Skeletal muscle tissue (tissue), 4 donors: ENCODE measurements around the gene STARD3NL. TPM values are rescaled to one million over a fixed set of nuclear protein-coding genes. Genes with fewer than 3 reads are reported as not detected.
A peak's percentile ranks its signal among the peaks of the same experiment; 100 is the strongest.

Experiments
- H3K27ac ChIP-seq: one replicate; pipeline ENCODE4 v1.7.0; 2013; ENCODE audit warnings: mild to moderate bottlenecking, low read depth, low read length, inconsistent platforms
- H3K27me3 ChIP-seq, 3 donors: one replicate each; pipeline ENCODE4 v1.7.0; 2013; ENCODE audit warnings: low read length in 3 of 3; ENCODE audit not compliant: control insufficient read depth in 3 of 3, insufficient read depth in 3 of 3
- H3K36me3 ChIP-seq, 3 donors: one replicate each; pipeline ENCODE4 v1.7.0; 2013; ENCODE audit warnings: low read length in 3 of 3; ENCODE audit not compliant: control insufficient read depth in 3 of 3, insufficient read depth in 3 of 3
- H3K4me1 ChIP-seq, 3 donors: one replicate each; pipeline ENCODE4 v1.7.0; 2013; ENCODE audit warnings: low read length in 3 of 3, mild to moderate bottlenecking in 3 of 3; ENCODE audit not compliant: control insufficient read depth in 3 of 3, insufficient read depth in 3 of 3
- H3K4me3 ChIP-seq, 3 donors: one replicate each; pipeline ENCODE4 v1.7.0; 2013; ENCODE audit warnings: low read length in 3 of 3
- H3K9ac ChIP-seq, 3 donors: one replicate each; pipeline ENCODE4 v1.7.0; 2013; ENCODE audit warnings: low read length in 3 of 3, mild to moderate bottlenecking in 3 of 3, moderate library complexity in 2 of 3, low read depth in 1 of 3
- H3K9me3 ChIP-seq, 3 donors: one replicate each; pipeline ENCODE4 v1.7.0; 2013; ENCODE audit warnings: low read length in 3 of 3; ENCODE audit not compliant: control insufficient read depth in 3 of 3
- total RNA-seq: library from RNA; depleted of rRNA; stranded (reverse); fragments of >200 nt; gene quantifications from one replicate; pipeline ENCODE4 v1.2.3, GENCODE V29; 2014
- donor health status: Osteomylitis.

STARD3NL gene
- total RNA-seq, 1 donor from 2014 or later = 28.2 TPM

GRCh38 chr7:38179776-38180226, 1.8 kb downstream of the STARD3NL start:
- H3K9me3 ChIP-seq = no peaks in the 10 kb centered on the region
- peak overlapping the region in 2 of 3 donors; percentile 1 to 34 for H3K9ac ChIP-seq
- no peaks in the 10 kb centered on the region for H3K27me3 ChIP-seq
- H3K36me3 ChIP-seq = no peaks in the 10 kb centered on the region
- H3K4me3 ChIP-seq = peak overlapping the region in 2 of 3 donors; percentile 29 to 60
- H3K4me1 ChIP-seq = peaks cover 12 to 19% (median 15%) of the 10 kb centered on the region in 3 donors
- peak overlapping the region; percentile 89 for H3K27ac ChIP-seq

- peaks cover 12 to 19% (median 17%) of the 10 kb centered on the region in 3 donors for H3K4me1 ChIP-seq
- no peaks in the 10 kb centered on the region for H3K9me3 ChIP-seq
- H3K27me3 ChIP-seq = no peaks in the 10 kb centered on the region
- H3K27ac ChIP-seq = no peak overlapping the region
- H3K36me3 ChIP-seq = no peaks in the 10 kb centered on the region
- no peak overlapping the region for H3K9ac ChIP-seq
- H3K4me3 ChIP-seq = no peak overlapping the region
Observed at GRCh38 chr7:38181111-38181510, 3.1 kb downstream of the STARD3NL start.

GRCh38 chr7:38182450-38182849, 4.4 kb downstream of the STARD3NL start:
- no peak overlapping the region for H3K9ac ChIP-seq
- H3K27me3 ChIP-seq = no peaks in the 10 kb centered on the region
- H3K27ac ChIP-seq = no peak overlapping the region
- no peaks in the 10 kb centered on the region for H3K36me3 ChIP-seq
- H3K4me3 ChIP-seq = no peak overlapping the region
- no peaks in the 10 kb centered on the region for H3K9me3 ChIP-seq
- peaks cover 12 to 19% (median 17%) of the 10 kb centered on the region in 3 donors for H3K4me1 ChIP-seq

GRCh38 chr7:38185395-38186307, 7.6 kb downstream of the STARD3NL start:
- Histone ChIP-seq H3K36me3 (no peaks in the 10 kb centered on the region), H3K27ac (no peak overlapping the region), H3K9ac (no peak overlapping the region), H3K27me3 (no peaks in the 10 kb centered on the region), H3K4me1 (peaks cover 2 to 6% (median 5%) of the 10 kb centered on the region in 3 donors), H3K9me3 (no peaks in the 10 kb centered on the region), H3K4me3 (no peak overlapping the region)

GRCh38 chr7:38186593-38187314, 8.7 kb downstream of the STARD3NL start:
- H3K9me3 ChIP-seq = no peaks in the 10 kb centered on the region
- no peak overlapping the region for H3K9ac ChIP-seq
- H3K4me3 ChIP-seq = no peak overlapping the region
- H3K4me1 ChIP-seq = peaks cover 2 to 4% (median 4%) of the 10 kb centered on the region in 3 donors
- no peak overlapping the region for H3K27ac ChIP-seq
- no peaks in the 10 kb centered on the region for H3K27me3 ChIP-seq
- no peaks in the 10 kb centered on the region for H3K36me3 ChIP-seq

GRCh38 chr7:38187794-38188440, 9.9 kb downstream of the STARD3NL start:
- no peaks in the 10 kb centered on the region for H3K9me3 ChIP-seq
- H3K27ac ChIP-seq = no peak overlapping the region
- H3K4me3 ChIP-seq = no peak overlapping the region
- H3K9ac ChIP-seq = no peak overlapping the region
- no peaks in the 10 kb centered on the region for H3K27me3 ChIP-seq
- peaks cover 2 to 4% (median 3%) of the 10 kb centered on the region in 3 donors for H3K4me1 ChIP-seq
- H3K36me3 ChIP-seq = no peaks in the 10 kb centered on the region

- Histone ChIP-seq H3K9ac (no peak overlapping the region), H3K27me3 (no peaks in the 10 kb centered on the region), H3K9me3 (no peaks in the 10 kb centered on the region), H3K4me1 (peaks cover 2 to 4% (median 3%) of the 10 kb centered on the region in 3 donors), H3K27ac (no peak overlapping the region), H3K4me3 (no peak overlapping the region), H3K36me3 (no peaks in the 10 kb centered on the region)
Observed at GRCh38 chr7:38189231-38189938, 11.3 kb downstream of the STARD3NL start.

- Histone ChIP-seq H3K4me3 (no peak overlapping the region), H3K9ac (no peak overlapping the region), H3K36me3 (no peaks in the 10 kb centered on the region), H3K4me1 (peaks cover 2 to 4% (median 3%) of the 10 kb centered on the region in 3 donors), H3K27ac (no peak overlapping the region), H3K9me3 (no peaks in the 10 kb centered on the region), H3K27me3 (no peaks in the 10 kb centered on the region)
Observed at GRCh38 chr7:38190011-38190410, 12.0 kb downstream of the STARD3NL start.

GRCh38 chr7:38191791-38192190, 13.7 kb downstream of the STARD3NL start:
- no peaks in the 10 kb centered on the region for H3K9me3 ChIP-seq
- H3K36me3 ChIP-seq = no peaks in the 10 kb centered on the region
- H3K4me3 ChIP-seq = no peak overlapping the region
- H3K4me1 ChIP-seq = peaks cover 2 to 8% (median 3%) of the 10 kb centered on the region in 3 donors
- H3K27me3 ChIP-seq = no peaks in the 10 kb centered on the region
- no peak overlapping the region for H3K9ac ChIP-seq
- no peak overlapping the region for H3K27ac ChIP-seq
